Fibroblast of skin of back (primary cell): ENCODE results near the gene SLA2.
"Not testable (repeated sequence)": the region's sequence is repeated elsewhere in the genome, so short reads cannot be mapped to it uniquely, and the experiment has no call there.

Experiments used
- DNase-seq: peaks from one replicate; pipeline ENCODE4 v3.0.0-alpha.2; 2013

Gene SLA2

GRCh38 chr20:36644706-36645095 lies 1.3 kb downstream of the SLA2 start:
- DNase-seq: no peak

- no peak for DNase-seq
Measured at GRCh38 chr20:36644032-36644705, 1.8 kb downstream of the SLA2 start.

- no peak for DNase-seq
Measured at GRCh38 chr20:36642136-36642535, 3.9 kb downstream of the SLA2 start.

- no peak for DNase-seq
Measured at GRCh38 chr20:36641506-36641843, 4.5 kb downstream of the SLA2 start.

GRCh38 chr20:36638876-36639400 lies 7.1 kb downstream of the SLA2 start:
- DNase-seq: not testable (repeated sequence)

- no peak for DNase-seq
Measured at GRCh38 chr20:36634342-36634741, 11.7 kb downstream of the SLA2 start.

GRCh38 chr20:36633285-36633772 lies 12.7 kb downstream of the SLA2 start:
- no peak for DNase-seq

- DNase-seq: no peak
Measured at GRCh38 chr20:36632487-36633284, 13.3 kb downstream of the SLA2 start.

GRCh38 chr20:36632147-36632486 lies 13.9 kb downstream of the SLA2 start:
- DNase-seq: no peak

- no peak for DNase-seq
Measured at GRCh38 chr20:36631646-36632045, 14.3 kb downstream of the SLA2 start.

GRCh38 chr20:36629719-36630681 lies 16.0 kb downstream of the SLA2 start:
- peak; percentile 27 for DNase-seq

GRCh38 chr20:36628076-36628475 lies 17.9 kb downstream of the SLA2 start:
- no peak for DNase-seq

GRCh38 chr20:36624944-36625324 lies 21.1 kb downstream of the SLA2 start:
- no peak for DNase-seq

GRCh38 chr20:36624068-36624943 lies 21.7 kb downstream of the SLA2 start:
- DNase-seq: no peak

- DNase-seq: no peak
Measured at GRCh38 chr20:36623444-36623843, 22.6 kb downstream of the SLA2 start.

- no peak for DNase-seq
Measured at GRCh38 chr20:36620917-36621316, 25.1 kb downstream of the SLA2 start.

- DNase-seq: no peak
Measured at GRCh38 chr20:36614781-36615557, 31.0 kb downstream of the SLA2 start.

- no peak for DNase-seq
Measured at GRCh38 chr20:36613974-36614373, 32.0 kb downstream of the SLA2 start.

- DNase-seq: no peak
Measured at GRCh38 chr20:36611625-36612024, 34.4 kb downstream of the SLA2 start.

GRCh38 chr20:36608388-36608728 lies 37.6 kb downstream of the SLA2 start:
- not testable (repeated sequence) for DNase-seq
